GM12878 (cell line): ENCODE results near the gene PARP15. TPM values are rescaled to one million over a fixed set of nuclear protein-coding genes. Genes with fewer than 3 reads are reported as not detected.

Experiments used
- ATAC-seq: fragments of 200-7000 bp; cut with Tn5 transposase; 3 replicates; pipeline ENCODE4 v1.9.1; 2020; ENCODE audit warnings: mild to moderate bottlenecking, moderate library complexity
- BruUV-seq: library from RNA; stranded (reverse); fragments of 400-500 nt; replicated peaks from 2 replicates; lab custom pipeline; 2021; lab: Mats Ljungman, UMichigan
- CTCF ChIA-PET: fragments of 300-600 bp; sonication (Branson Sonifier 250); formaldehyde crosslinking; extraction: SDS; loops from one replicate; lab custom pipeline; 2021; ENCODE audit warnings: inconsistent platforms; lab: Yijun Ruan, JAX
- POLR2A ChIA-PET: fragments of 350-600 bp; formaldehyde crosslinking; extraction: SDS; loops from one replicate; lab custom pipeline; 2021; ENCODE audit warnings: inconsistent platforms; lab: Charles Lee
- RAD21 ChIA-PET: fragments of 300-600 bp; sonication (Branson Sonifier 250); formaldehyde crosslinking; loops from one replicate; lab custom pipeline; 2023; ENCODE audit warnings: antibody characterized with exemption; ENCODE audit not compliant: unreplicated experiment; lab: Charles Lee
- SMC1A ChIA-PET: fragments of 300-600 bp; sonication (Branson Sonifier 250); formaldehyde crosslinking; loops from one replicate; lab custom pipeline; 2023; ENCODE audit not compliant: unreplicated experiment, uncharacterized antibody; lab: Charles Lee
- DNase-seq: peaks from one replicate; pipeline ENCODE4 v3.0.0-alpha.2; 2011; ENCODE audit warnings: low read depth, low spot score
- FAIRE-seq: peaks from 3 replicates; lab custom pipeline; 2011; peaks lifted over from hg19 to GRCh38; lab: Jason Lieb, UNC
- H2AFZ ChIP-seq: 2 replicates; pipeline ENCODE4 v1.6.0; 2011; ENCODE audit warnings: low read depth, low read length, control low read depth; ENCODE audit not compliant: control insufficient read depth
- H3K27ac ChIP-seq: 2 replicates; pipeline ENCODE4 v1.5.1; 2011; ENCODE audit warnings: control low read depth; ENCODE audit not compliant: control insufficient read depth, insufficient read depth
- H3K27me3 ChIP-seq, 2 experiments: replicated peaks in 1 of 2; 2 replicates each; pipeline versions ENCODE4 v1.6.0 to v1.6.1; 2011; ENCODE audit warnings: low read length in 1 of 2; ENCODE audit not compliant: control insufficient read depth in 2 of 2, insufficient read depth in 2 of 2
- H3K36me3 ChIP-seq, 2 experiments: 2 replicates each; pipeline ENCODE4 v1.5.1; 2011; ENCODE audit warnings: low read length in 1 of 2; ENCODE audit not compliant: control insufficient read depth in 2 of 2, insufficient read depth in 2 of 2
- H3K4me1 ChIP-seq: 2 replicates; pipeline ENCODE4 v1.6.1; 2011; ENCODE audit warnings: mild to moderate bottlenecking, low read length, moderate library complexity, mixed read lengths; ENCODE audit not compliant: control insufficient read depth, insufficient read depth
- H3K4me2 ChIP-seq: 2 replicates; pipeline ENCODE4 v1.6.0; 2011; ENCODE audit warnings: control low read depth; ENCODE audit not compliant: control insufficient read depth, insufficient read depth
- H3K4me3 ChIP-seq: fragments of 200-600 bp; sonication (generic); 2 replicates; pipeline ENCODE4 v1.5.1; 2016
- H3K79me2 ChIP-seq: 2 replicates; pipeline ENCODE4 v1.6.0; 2011; ENCODE audit warnings: low read length; ENCODE audit not compliant: control insufficient read depth, insufficient read depth
- H3K9ac ChIP-seq: 2 replicates; pipeline ENCODE4 v1.8.0; 2011; ENCODE audit warnings: low read length, control low read depth, mixed read lengths; ENCODE audit not compliant: control insufficient read depth, insufficient read depth
- H3K9me3 ChIP-seq: replicated peaks from 3 replicates; pipeline ENCODE4 v1.5.1; 2011; ENCODE audit warnings: mild to moderate bottlenecking, low read length; ENCODE audit not compliant: control insufficient read depth, insufficient read depth
- H4K20me1 ChIP-seq: 2 replicates; pipeline ENCODE4 v1.6.0; 2011; ENCODE audit not compliant: control insufficient read depth, insufficient read depth
- ATF2 ChIP-seq: IDR thresholded peaks from 2 replicates; pipeline ENCODE4 v1.6.1; 2012; ENCODE audit warnings: low read length, inconsistent platforms
- BACH1 ChIP-seq: fragments of 450-650 bp; IDR thresholded peaks from 2 replicates; pipeline ENCODE4 v1.6.1; 2017; ENCODE audit warnings: mild to moderate bottlenecking, borderline replicate concordance
- CBX5 ChIP-seq: sonication (generic); IDR thresholded peaks from 2 replicates; pipeline ENCODE4 v1.6.1; 2016; ENCODE audit warnings: low read depth, moderate library complexity, mild to moderate bottlenecking, inconsistent platforms
- EP300 ChIP-seq, 2 experiments: fragments of 150-350 bp in 1 of 2; IDR thresholded peaks; 2 replicates each; pipeline ENCODE4 v1.6.1; 2011 to 2012; ENCODE audit warnings: low read depth in 2 of 2, low read length in 2 of 2, borderline replicate concordance in 1 of 2, improper control_type of control experiment in 1 of 2, inconsistent platforms in 1 of 2; ENCODE audit not compliant: control insufficient read depth in 1 of 2
- EZH2 ChIP-seq: IDR thresholded peaks from 2 replicates; pipeline ENCODE4 v1.6.1; 2012; ENCODE audit warnings: low read depth, mild to moderate bottlenecking, control low read depth, inconsistent platforms, low read length, borderline replicate concordance; ENCODE audit not compliant: control insufficient read depth
- IKZF1 ChIP-seq: fragments of 450-650 bp; conservative IDR thresholded peaks from 2 replicates; pipeline ENCODE4 v1.6.1; 2017; ENCODE audit warnings: antibody characterized with exemption, mild to moderate bottlenecking
- KDM1A ChIP-seq: fragments of 200-600 bp; sonication (generic); IDR thresholded peaks from 2 replicates; pipeline ENCODE4 v1.6.1; 2016; ENCODE audit warnings: borderline replicate concordance
- KLF5 ChIP-seq: fragments of 450-650 bp; IDR thresholded peaks from 2 replicates; pipeline ENCODE4 v1.6.1; 2014; ENCODE audit warnings: mild to moderate bottlenecking; ENCODE audit not compliant: partially characterized antibody
- MEF2B ChIP-seq: fragments of 450-650 bp; IDR thresholded peaks from 2 replicates; pipeline ENCODE4 v1.6.1; 2018; ENCODE audit warnings: mild to moderate bottlenecking, moderate library complexity; ENCODE audit not compliant: partially characterized antibody, poor library complexity, severe bottlenecking
- MLLT1 ChIP-seq: fragments of 450-650 bp; IDR thresholded peaks from 2 replicates; pipeline ENCODE4 v1.6.1; 2016; ENCODE audit warnings: mild to moderate bottlenecking
- MTA3 ChIP-seq: IDR thresholded peaks from 2 replicates; pipeline ENCODE4 v1.6.1; 2012; ENCODE audit warnings: low read length, inconsistent platforms, borderline replicate concordance
- MYB ChIP-seq: fragments of 150-350 bp; IDR thresholded peaks from 2 replicates; pipeline ENCODE4 v1.6.1; 2014; ENCODE audit warnings: mild to moderate bottlenecking, low read depth, low read length, borderline replicate concordance
- SIN3A ChIP-seq: IDR thresholded peaks from 2 replicates; pipeline ENCODE4 v1.6.1; 2012; ENCODE audit warnings: low read depth, low read length, improper control_type of control experiment
- SUPT20H ChIP-seq: IDR thresholded peaks from 2 replicates; pipeline ENCODE4 v1.6.1; 2011; ENCODE audit warnings: low read depth, mild to moderate bottlenecking, low read length, moderate library complexity, borderline replicate concordance; ENCODE audit not compliant: control insufficient read depth
- ZBED1 ChIP-seq: IDR thresholded peaks from 2 replicates; pipeline ENCODE4 v1.6.1; 2016; ENCODE audit warnings: borderline replicate concordance
- ZNF217 ChIP-seq: fragments of 450-650 bp; IDR thresholded peaks from 2 replicates; pipeline ENCODE4 v1.6.1; 2017; ENCODE audit warnings: antibody characterized with exemption, mild to moderate bottlenecking
- WGBS: methylation state at CpG from one replicate; pipeline ENCODE4 v1.1.6; 2016; ENCODE audit warnings: low lambda C conversion rate; ENCODE audit not compliant: insufficient replicate concordance, insufficient coverage; ENCODE audit errors: missing lambda C conversion rate; 5-methylcytosine and 5-hydroxymethylcytosine counted together
- in situ Hi-C: fragments of 300-500 bp; cut with MboI; formaldehyde crosslinking; loops from 9 replicates; pipeline ENCODE4 v1.14.3; 2018; ENCODE audit warnings: mixed read lengths
- intact Hi-C: fragments of 100-400 bp; cut with micrococcal nuclease; formaldehyde crosslinking; loops from one replicate; pipeline ENCODE4 v1.14.2; 2022; ENCODE audit not compliant: unreplicated experiment
- polyA plus RNA-seq, 11 experiments: library from polyadenylated mRNA; depleted of rRNA in 4 of 11; unstranded in 6 of 11; stranded (reverse) in 5 of 11; fragments of >200 nt; fragmentation: Nextera tagmentation in 4 of 11; fragmentation: Illumina TruSeq in 1 of 11; extraction: Ambion mirVana in 4 of 11; extraction: Trizol in 1 of 11; gene quantifications; 1 replicate in 1 of 11; 2 replicates in 10 of 11; pipeline versions ENCODE4 v1.2.1 to v1.2.3, GENCODE V29; 2011 to 2016; ENCODE audit warnings: inconsistent platforms in 2 of 11, missing spikeins in 2 of 11, low read depth in 1 of 11
- total RNA-seq, 4 experiments: library from RNA; depleted of rRNA in 3 of 4; stranded (reverse); fragments of >200 nt in 3 of 4; fragmentation: Illumina TruSeq in 1 of 4; extraction: Trizol in 1 of 4; gene quantifications; 2 replicates each; pipeline versions ENCODE4 v1.2.1 to v1.2.3, GENCODE V29; 2013 to 2021

PARP15 gene
- total and polyA plus RNA-seq, 10 of the 15 experiments (the other 5 are each of a cell fraction or from before 2014, with no cell fraction given) = 9.0 to 234 (median 36.3) TPM

GRCh38 chr3:122587572-122587971 is 10.1 kb downstream of the PARP15 start (continued):
- TF ChIP-seq MEF2B = no peak
- TF ChIP-seq KDM1A = no peak
- TF ChIP-seq, all 136 proteins: peak for 0

GRCh38 chr3:122589297-122589696 is 11.8 kb downstream of the PARP15 start:
- H3K4me3 ChIP-seq = no peak overlapping the region
- no peaks in the 10 kb centered on the region for H3K27me3 ChIP-seq
- no peak overlapping the region for H3K9ac ChIP-seq
- ChIA-PET POLR2A (interaction anchor here (3.5 kb wide), 1 partner anchor 11 kb away, joined by 15 read pairs; the partner anchor contains the start of gene PARP15), RAD21 (no interaction called here), CTCF (interaction anchor here (1.6 kb wide), 1 partner anchor 90 kb away, joined by 4 read pairs; no protein-coding TSS in a partner anchor), SMC1A (interaction anchor here (1.0 to 3.1 kb wide), 3 partner anchors 11 to 90 kb away, joined by 3 to 9 read pairs (median 6); no protein-coding TSS in a partner anchor)
- in situ Hi-C loops = no loop called here
- peaks cover 16% of the 10 kb centered on the region; the same call in 2 of the 3 replicates for H3K9me3 ChIP-seq
- no peak overlapping the region; the same call in none of the 2 replicates for H3K27ac ChIP-seq
- FAIRE-seq = peak; percentile 93
- DNase-seq = peak; percentile 59
- intact Hi-C loops = no loop called here
- no peak overlapping the region; the same call in 1 of the 2 replicates for H2AFZ ChIP-seq
- no peaks in the 10 kb centered on the region for H4K20me1 ChIP-seq
- no TSS peak for BruUV-seq
- ATAC-seq = peak; percentile 88
- peak overlapping the region; percentile 68 for H3K4me2 ChIP-seq
- no peaks in the 10 kb centered on the region for H3K36me3 ChIP-seq
- peaks cover 6% of the 10 kb centered on the region for H3K79me2 ChIP-seq
- 34% methylated on average over 5 of the region's 5 CpGs for WGBS
- H3K4me1 ChIP-seq = peaks cover 4% of the 10 kb centered on the region; the same call in 1 of the 2 replicates
- peak; percentile 93 for TF ChIP-seq IKZF1
- TF ChIP-seq MLLT1 = no peak
- TF ChIP-seq SIN3A = no peak
- TF ChIP-seq EP300 (IDR thresholded peaks at IDR 0.05; ENCODE audit: borderline replicate concordance in 1 of 2, control insufficient read depth in 1 of 2, low read depth in 2 of 2, low read length in 2 of 2) = peak in 1 of 2 experiments; percentile 73; a peak in 2 of 4 replicates
- no peak for TF ChIP-seq EZH2
- TF ChIP-seq KLF5 = peak; percentile 22
- peak; percentile 46; the same call in 1 of the 2 replicates for TF ChIP-seq CBX5
- TF ChIP-seq ZNF217 = peak; percentile 83; the same call in 1 of the 2 replicates
- TF ChIP-seq MYB = no peak
- TF ChIP-seq ATF2 = peak; percentile 83
- peak; percentile 99 for TF ChIP-seq BACH1
- no peak for TF ChIP-seq SUPT20H
- peak; percentile 84; the same call in 1 of the 2 replicates for TF ChIP-seq MTA3
- TF ChIP-seq ZBED1 = no peak
